Sigmoid colon (tissue), 3 donors: ENCODE results near the gene SLC25A33.

ENCODE experiments used
- CTCF ChIP-seq, 4 experiments: fragments of 450-650 bp in 3 of 4; fragments of 200-600 bp in 1 of 4; IDR thresholded peaks; one replicate each; pipeline ENCODE4 v1.5.1; 2016 to 2019; ENCODE audit warnings: antibody characterized with exemption in 4 of 4, mild to moderate bottlenecking in 3 of 4, moderate library complexity in 2 of 4
- POLR2A ChIP-seq, 2 donors: fragments of 450-650 bp; IDR thresholded peaks; one replicate each; pipeline ENCODE4 v1.6.1; 2016; ENCODE audit warnings: antibody characterized with exemption in 2 of 2, mild to moderate bottlenecking in 2 of 2, moderate library complexity in 2 of 2

- TF ChIP-seq CTCF (IDR thresholded peaks at IDR 0.05) (no peak), POLR2A (IDR thresholded peaks at IDR 0.05) (no peak)
Measured at GRCh38 chr1:9593147-9593491, 53.9 kb downstream of the SLC25A33 start.
